ENCODE results near the gene KCNJ14.
A peak's percentile ranks its signal among the peaks of the same experiment; 100 is the strongest.

The KCNJ14 gene

DNA sequence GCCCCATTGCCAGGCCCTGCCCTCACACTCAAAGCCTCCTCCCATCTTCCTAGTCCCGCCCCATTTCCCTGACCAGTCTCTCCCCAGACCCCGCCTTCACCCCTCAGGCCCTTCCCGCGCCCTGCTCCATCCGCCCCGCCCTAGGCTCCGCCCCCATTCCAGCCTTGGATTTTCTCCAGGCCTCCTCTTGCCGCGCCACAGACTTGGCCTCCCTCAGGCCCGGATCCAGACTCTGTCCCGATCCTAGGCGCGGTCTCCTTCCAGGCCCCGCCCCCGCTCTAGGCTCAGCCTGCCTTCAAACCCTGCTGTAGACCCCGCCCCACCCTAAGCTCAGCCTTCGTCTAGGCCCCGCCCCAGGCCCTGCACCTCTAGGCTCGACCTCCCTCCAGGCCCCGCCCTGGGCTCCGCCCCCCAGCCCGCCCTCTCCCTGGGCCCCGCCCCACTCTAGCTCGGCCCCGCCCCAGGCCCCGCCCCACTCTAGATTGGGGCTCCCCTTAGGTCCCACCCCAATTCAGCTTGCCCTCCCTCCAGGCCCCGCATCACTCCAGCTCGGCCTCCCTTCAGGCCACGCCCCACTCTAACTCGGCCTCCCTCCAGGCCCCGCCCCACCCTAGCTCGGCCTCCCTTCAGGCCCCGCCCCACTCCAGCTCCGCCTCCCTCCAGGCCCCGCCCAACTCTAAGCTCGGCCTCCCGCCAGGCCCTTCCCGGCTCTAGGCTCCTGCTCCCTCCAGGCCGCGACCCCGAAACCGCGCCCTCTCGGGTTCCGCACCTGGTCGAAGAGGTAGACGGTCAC is 37.7 kb downstream of the KCNJ14 start:
- TF ChIP-seq, protein P1, sequence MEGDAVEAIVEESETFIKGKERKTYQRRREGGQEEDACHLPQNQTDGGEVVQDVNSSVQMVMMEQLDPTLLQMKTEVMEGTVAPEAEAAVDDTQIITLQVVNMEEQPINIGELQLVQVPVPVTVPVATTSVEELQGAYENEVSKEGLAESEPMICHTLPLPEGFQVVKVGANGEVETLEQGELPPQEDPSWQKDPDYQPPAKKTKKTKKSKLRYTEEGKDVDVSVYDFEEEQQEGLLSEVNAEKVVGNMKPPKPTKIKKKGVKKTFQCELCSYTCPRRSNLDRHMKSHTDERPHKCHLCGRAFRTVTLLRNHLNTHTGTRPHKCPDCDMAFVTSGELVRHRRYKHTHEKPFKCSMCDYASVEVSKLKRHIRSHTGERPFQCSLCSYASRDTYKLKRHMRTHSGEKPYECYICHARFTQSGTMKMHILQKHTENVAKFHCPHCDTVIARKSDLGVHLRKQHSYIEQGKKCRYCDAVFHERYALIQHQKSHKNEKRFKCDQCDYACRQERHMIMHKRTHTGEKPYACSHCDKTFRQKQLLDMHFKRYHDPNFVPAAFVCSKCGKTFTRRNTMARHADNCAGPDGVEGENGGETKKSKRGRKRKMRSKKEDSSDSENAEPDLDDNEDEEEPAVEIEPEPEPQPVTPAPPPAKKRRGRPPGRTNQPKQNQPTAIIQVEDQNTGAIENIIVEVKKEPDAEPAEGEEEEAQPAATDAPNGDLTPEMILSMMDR (IDR thresholded peaks at IDR 0.05; ENCODE audit: borderline replicate concordance, control extremely low read depth, extremely low read depth, insufficient read depth, missing control alignments): no peak
- peak; percentile 98 for DNase-seq (ENCODE audit: low spot score)
- in situ Hi-C loops (cut with MboI; ENCODE audit: low sequenced_read_pairs, unreplicated experiment): no loop called here

DNA sequence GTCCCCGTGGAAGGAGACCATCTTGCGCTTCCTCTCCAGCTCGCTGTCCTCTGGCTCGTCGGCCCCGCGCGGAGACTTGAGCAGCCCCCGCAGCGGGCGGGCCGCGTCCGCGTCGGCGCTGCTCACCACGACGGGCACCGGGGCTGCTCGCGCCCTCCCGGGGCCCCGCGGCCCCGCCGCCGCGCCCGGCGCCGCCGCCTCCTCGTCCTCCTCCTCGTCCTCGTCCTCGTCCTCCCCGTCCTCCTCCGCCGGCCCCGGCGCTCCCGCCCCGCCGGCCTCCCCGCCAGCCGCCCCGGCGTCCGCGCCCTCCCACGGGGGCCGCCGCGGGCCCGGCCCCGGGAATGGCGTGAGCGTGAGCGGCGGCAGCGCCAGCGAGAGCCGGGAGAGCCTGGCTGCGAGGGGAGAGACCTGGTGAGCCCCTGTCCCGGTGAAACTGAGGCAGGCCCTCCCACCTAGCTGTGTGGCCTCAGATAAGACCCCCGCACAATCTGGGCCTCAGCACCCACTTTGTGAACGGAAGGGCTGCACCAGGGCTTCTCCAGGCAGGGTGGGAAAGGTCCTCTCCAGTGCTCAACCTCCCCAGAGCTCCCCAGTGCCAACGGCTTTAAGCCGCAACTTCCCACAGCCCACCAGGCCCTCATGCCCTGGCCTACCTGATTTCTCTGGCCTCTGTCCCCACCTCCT is 38.5 kb downstream of the KCNJ14 start:
- TF ChIP-seq, protein P1 (IDR thresholded peaks at IDR 0.05; ENCODE audit: borderline replicate concordance, control extremely low read depth, extremely low read depth, insufficient read depth, missing control alignments): no peak
- DNase-seq (ENCODE audit: low spot score): no peak
- in situ Hi-C loops (cut with MboI; ENCODE audit: low sequenced_read_pairs, unreplicated experiment): no loop called here

GRCh38 chr19:48495396-48495795 is 40.0 kb downstream of the KCNJ14 start:
- DNase-seq (ENCODE audit: low spot score): no peak
- TF ChIP-seq, protein P1 (IDR thresholded peaks at IDR 0.05; ENCODE audit: borderline replicate concordance, control extremely low read depth, extremely low read depth, insufficient read depth, missing control alignments): no peak
- in situ Hi-C loops (cut with MboI; ENCODE audit: low sequenced_read_pairs, unreplicated experiment): no loop called here

- no peak for DNase-seq (ENCODE audit: low spot score)
- TF ChIP-seq, protein P1 (IDR thresholded peaks at IDR 0.05; ENCODE audit: borderline replicate concordance, control extremely low read depth, extremely low read depth, insufficient read depth, missing control alignments): no peak
- in situ Hi-C loops (cut with MboI; ENCODE audit: low sequenced_read_pairs, unreplicated experiment): no loop called here
These were observed 41.8 kb downstream of the KCNJ14 start for GRCh38 chr19:48496959-48497727.

GRCh38 chr19:48497728-48498594 is 42.6 kb downstream of the KCNJ14 start:
- in situ Hi-C loops (cut with MboI; ENCODE audit: low sequenced_read_pairs, unreplicated experiment): no loop called here
- DNase-seq (ENCODE audit: low spot score): no peak
- TF ChIP-seq, protein P1 (IDR thresholded peaks at IDR 0.05; ENCODE audit: borderline replicate concordance, control extremely low read depth, extremely low read depth, insufficient read depth, missing control alignments): no peak
